Activated naive CD4-positive, alpha-beta T cell (primary cell): ENCODE results near the gene BCL7A.

Experiments used
- DNase-seq, 4 experiments: peaks; one replicate each; lab custom pipeline; 2025; lab: John Stamatoyannopoulos, UW

BCL7A gene

GRCh38 chr12:122001466-122002209, 20.0 kb upstream of the BCL7A start:
- no peak for DNase-seq

DNA sequence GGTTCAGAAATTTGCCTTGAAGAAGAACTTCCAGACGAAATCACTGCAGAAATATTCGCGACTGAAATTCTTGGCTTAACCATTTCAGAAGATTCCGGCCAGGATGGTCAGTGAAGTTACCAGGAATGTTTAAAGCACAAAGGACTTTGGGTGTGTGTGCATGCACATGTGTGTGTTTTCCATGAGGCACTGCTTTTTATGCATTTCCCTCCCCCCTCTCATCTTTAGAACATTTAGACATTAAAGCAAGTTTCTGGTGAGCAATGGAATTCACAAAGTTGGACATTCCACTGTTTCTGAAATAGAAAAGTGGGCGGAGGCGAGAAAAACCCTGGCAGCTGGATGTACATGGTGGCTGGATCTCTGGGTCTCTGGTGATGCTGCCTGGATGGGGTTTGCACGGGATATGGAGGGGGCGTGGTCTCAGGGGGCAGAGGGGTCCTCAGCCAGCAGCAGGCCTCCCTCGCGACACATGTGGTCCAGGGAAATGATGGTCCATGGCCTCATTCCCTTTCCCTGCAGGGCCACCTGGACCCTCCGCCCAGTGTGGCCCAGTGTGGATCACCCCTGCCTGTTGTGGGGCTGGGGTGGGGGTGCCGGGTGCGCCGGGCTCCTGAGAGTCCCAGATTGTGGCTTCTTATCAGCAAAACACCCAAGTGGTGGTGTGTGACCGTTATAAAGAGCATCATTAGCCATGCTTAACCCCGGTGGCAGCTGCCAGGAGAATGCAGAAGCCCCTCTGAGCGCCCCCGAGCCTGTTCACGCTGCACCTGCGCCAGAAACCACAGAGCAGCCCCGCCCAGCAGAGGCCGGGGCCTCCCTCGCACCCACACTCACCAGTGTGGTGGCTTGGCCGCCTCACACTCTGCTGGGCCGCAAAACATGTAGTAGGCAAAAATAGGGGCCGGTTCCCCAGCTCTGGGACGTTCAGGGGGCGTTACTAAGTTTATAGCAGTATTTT, 17.8 kb upstream of the BCL7A start:
- no peak for DNase-seq

GRCh38 chr12:122004633-122005071, 17.0 kb upstream of the BCL7A start:
- no peak for DNase-seq

- no peak for DNase-seq
Measured at GRCh38 chr12:122005252-122005776, 16.4 kb upstream of the BCL7A start.

DNA sequence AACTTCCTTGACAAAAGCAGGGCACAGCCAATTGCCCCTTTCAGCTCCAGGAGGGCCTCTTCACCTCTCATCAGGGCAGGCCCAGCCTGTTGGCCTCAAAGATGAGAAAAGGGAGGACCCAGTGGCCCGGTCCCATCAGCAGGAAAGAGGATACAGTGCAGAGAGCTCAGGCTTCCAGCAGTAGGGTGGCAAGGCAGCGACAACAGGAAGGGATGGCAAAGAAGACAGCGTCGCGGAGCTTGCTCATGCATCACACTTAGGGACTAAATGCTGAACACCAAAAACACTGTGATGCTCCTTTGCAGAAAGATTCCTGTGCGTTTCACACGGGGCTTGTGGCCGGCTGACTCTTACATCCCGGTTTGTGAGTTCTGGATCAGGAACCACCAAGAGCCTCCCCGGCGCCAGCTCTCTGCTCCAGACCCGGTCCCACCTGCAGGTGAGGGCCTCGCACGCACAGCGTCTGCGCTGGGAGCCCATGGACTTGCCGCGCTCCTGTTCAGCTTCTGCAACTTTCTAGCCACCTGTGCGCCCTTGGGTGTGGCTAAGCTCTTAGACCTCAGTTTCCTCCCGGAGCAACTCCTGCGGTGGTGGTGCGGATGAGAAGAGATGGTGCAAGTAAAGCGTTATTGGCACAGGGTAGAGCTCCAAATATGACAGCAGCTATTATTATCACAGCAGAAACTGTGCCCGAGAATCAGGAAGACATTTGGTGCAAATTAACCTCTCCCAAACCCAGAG, 15.3 kb upstream of the BCL7A start:
- DNase-seq: peak in 1 of 4 experiments; percentile 23

- DNase-seq: no peak
Measured at GRCh38 chr12:122009741-122010140, 11.9 kb upstream of the BCL7A start.

DNA sequence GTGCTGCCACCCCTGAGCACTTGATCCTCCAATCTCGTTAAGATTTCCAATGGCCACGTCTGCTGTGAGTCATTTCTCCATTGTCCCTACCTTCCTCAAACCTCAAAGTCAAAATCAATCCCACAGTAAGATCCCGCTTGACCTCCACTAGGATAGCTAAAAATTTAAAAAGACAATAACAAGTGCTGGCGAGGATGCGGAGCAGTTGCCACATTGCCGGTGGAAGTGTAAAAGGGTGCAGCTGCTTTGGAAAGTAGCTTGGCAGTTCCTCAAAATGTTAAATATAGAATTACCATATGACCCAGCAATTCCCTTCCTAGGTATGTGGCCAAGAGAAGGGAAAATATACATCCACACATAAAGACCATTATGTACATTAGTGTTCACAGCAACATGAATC, 9.5 kb upstream of the BCL7A start:
- DNase-seq: no peak

DNA sequence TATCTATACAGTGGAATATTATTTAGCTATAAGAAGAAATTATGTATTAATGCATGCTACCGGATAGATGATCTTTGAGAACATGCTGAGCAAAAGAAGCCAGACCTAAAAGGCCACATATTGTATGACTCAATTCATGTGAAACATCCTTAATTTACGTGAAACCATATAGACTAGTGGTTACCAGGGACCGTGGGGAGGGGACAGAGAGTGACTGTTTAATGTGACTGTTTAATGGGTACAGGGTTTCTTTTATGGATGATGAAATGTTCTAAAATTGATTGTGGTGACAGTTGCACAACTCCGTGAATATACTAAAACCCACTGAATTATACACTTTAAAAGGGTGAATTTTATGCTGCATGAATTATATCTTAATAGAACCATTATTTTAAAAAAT, 8.5 kb upstream of the BCL7A start:
- no peak for DNase-seq

GRCh38 chr12:122013791-122014590, 7.7 kb upstream of the BCL7A start:
- DNase-seq: no peak

- no peak for DNase-seq
Measured at GRCh38 chr12:122014781-122015180, 6.9 kb upstream of the BCL7A start.

DNA sequence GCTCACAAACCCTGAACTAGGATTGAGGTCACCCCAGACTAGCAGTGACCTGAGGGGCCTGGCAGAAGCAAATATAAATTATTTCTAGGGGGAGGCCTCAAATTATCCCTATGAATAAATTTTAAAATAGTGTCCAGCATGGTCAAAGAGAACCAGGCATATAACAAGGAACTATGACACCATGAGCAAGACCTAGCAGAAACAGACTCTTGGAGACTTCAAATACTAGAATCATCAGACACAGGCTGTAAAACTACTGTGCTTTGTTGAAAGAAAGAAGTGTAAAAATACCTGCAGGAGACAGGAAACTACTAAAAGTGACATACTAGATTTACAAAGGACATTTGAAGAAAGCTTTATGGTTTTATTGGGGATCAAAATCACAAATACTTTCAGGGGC, 3.2 kb upstream of the BCL7A start:
- DNase-seq: no peak

GRCh38 chr12:122018937-122019336, 2.7 kb upstream of the BCL7A start:
- no peak for DNase-seq

- DNase-seq: no peak
Measured at GRCh38 chr12:122020795-122021192, 890 bp upstream of the BCL7A start.

DNA sequence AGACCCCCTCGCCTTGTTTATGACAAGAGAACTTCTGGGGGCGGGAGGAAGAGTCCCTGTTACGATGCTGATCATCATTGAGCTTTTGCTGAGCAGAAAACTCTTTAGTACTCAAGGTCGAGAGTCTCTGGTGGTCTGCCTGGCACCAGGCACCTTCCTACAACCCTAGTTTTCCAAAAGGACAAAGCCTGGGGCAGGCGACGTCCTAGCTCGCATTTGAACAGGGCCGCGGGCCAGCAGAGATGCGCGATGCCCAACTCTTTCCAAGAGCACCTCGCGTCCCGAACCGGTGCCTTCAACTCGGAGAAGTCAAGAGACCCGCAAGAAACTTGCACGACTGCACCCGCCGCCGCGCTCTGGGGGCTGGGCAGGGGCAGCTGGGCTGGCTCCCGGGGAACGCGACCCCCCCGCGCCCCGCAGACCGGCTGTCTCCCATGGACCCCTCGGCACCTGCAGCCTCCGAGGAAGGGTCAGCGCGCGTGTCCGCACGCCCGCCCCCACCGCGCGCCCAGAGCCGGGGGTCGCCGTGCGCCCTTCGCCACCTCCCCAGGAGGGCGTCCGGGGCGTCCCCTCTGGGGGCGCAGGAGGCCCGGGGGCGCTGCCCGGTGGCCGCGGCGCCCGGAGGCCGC, 377 bp upstream of the BCL7A start:
- no peak for DNase-seq

GRCh38 chr12:122022393-122023338, 982 bp downstream of the BCL7A start:
- peak in 1 of 4 experiments; percentile 39 for DNase-seq

DNA sequence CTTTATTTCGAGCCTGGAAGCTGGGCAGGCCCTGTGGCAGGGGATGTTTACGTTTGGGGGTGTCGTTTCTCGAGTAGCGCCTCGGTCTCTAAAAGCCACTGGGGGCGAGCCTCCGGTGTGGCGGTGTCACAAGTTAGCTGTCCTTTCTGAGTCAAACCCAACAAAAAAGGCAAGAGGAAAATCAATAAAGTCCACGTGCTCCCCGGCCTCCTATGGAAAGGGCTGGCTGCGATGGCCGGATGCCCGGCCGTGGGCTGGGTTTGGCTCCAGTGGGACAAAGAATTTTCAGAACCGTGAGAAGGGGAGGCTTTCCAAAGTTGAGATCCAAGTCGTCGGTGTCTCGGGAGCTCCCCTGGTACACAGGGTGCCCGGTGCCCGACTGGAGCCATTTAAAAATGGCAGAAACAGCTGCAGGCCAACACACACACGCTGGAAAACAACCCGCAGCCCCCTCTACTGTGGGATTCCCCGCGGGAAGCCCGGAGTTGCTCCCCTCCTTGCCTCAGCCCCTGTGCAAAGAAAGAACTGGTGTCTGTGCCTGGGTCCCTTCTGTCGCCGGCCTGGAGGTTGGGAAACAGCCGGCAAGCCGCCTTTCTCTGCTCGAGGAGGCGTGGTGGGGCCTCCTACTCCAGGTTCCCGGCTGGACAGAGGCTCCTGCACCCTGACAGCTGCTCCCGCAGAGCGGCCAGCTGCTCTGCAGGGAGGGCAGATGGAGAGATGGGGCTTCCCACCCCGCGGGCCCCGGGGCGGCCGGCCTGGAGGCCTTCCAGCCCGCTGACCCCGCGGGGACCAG, 1.9 kb downstream of the BCL7A start:
- DNase-seq: peak in 1 of 4 experiments; percentile 8

- DNase-seq: no peak
Measured at GRCh38 chr12:122024132-122024785, 2.6 kb downstream of the BCL7A start.

DNA sequence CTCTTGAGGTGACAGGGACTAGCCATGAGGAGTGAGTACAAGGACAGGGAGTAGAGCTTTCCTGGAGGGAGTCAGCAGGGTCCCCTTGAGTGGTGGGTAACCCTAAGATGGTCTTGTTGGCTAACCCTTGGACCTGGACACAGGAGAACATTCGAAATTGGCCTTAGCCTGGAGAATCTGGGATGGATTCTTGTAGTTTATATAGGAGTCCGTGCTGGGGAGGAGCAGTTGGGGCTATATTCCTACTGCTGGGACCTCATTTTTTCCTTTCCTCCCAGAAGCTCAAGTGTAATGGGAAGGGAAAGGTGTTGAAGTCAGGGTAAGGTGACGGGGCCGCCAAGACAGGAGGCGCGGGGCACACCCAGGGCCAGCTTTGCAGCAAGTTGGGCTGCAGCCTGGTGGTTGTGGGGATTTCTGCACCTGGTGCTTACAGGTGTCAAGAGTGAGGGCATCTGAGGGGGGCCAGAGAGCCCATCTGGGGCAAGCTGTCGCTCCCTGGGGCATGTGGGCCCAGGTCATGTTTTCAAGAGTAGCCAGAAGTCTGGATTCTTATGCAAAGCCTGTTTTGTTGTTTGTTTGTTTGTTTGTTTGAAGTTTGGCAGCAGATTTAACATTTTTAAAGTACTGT, 5.1 kb downstream of the BCL7A start:
- DNase-seq: no peak
